Body of pancreas (tissue), 4 donors: Measurements from ENCODE around the gene GPR35.

Experiments
- POLR2A ChIP-seq, 3 donors: fragments of 450-650 bp; IDR thresholded peaks; one replicate each; pipeline ENCODE4 v1.6.1; 2016; ENCODE audit warnings: antibody characterized with exemption in 3 of 3, mild to moderate bottlenecking in 2 of 3
- TF ChIP-seq, protein P1 (sequence below), 7 experiments: fragments of 450-650 bp in 4 of 7; fragments of 200-600 bp in 3 of 7; sonication (generic) in 3 of 7; IDR thresholded peaks; one replicate each; pipeline ENCODE4 v1.5.1; 2016 to 2019; ENCODE audit warnings: antibody characterized with exemption in 7 of 7

DNA sequence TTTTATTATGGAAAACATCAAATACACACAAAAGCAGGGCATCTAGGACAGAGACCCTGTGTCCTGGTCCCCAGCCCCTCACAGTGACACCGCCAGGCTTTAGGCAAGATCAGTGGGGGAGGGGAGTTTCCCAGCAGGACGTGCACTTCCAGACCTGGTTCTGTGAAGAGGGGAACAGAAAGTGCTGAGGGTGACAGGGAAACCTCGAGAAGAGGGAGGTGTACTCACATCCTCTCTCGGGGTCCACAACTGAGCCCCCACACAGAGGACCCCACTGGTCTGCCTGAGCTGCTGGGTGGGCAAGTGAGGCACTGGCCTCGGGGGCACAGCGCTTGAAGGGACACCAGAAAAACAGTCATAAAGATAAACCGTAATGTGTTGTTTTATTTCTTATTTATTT, 4.4 kb upstream of the GPR35 start:
- TF ChIP-seq, protein P1, sequence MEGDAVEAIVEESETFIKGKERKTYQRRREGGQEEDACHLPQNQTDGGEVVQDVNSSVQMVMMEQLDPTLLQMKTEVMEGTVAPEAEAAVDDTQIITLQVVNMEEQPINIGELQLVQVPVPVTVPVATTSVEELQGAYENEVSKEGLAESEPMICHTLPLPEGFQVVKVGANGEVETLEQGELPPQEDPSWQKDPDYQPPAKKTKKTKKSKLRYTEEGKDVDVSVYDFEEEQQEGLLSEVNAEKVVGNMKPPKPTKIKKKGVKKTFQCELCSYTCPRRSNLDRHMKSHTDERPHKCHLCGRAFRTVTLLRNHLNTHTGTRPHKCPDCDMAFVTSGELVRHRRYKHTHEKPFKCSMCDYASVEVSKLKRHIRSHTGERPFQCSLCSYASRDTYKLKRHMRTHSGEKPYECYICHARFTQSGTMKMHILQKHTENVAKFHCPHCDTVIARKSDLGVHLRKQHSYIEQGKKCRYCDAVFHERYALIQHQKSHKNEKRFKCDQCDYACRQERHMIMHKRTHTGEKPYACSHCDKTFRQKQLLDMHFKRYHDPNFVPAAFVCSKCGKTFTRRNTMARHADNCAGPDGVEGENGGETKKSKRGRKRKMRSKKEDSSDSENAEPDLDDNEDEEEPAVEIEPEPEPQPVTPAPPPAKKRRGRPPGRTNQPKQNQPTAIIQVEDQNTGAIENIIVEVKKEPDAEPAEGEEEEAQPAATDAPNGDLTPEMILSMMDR (IDR thresholded peaks at IDR 0.05) = no peak
- no peak for TF ChIP-seq POLR2A (IDR thresholded peaks at IDR 0.05)
